GM23338 (cell line): ENCODE data around the gene MAD2L2. TPM values are rescaled to one million over a fixed set of nuclear protein-coding genes. Genes with fewer than 3 reads are reported as not detected.
A peak's percentile ranks its signal among the peaks of the same experiment; 100 is the strongest.

Source experiments
- ATAC-seq: fragments of 200-7000 bp; cut with Tn5 transposase; 3 replicates; pipeline ENCODE4 v1.9.1; 2020
- DNase-seq: peaks from one replicate; pipeline ENCODE4 v3.0.0-alpha.2; 2015; ENCODE audit warnings: low spot score
- H2AFZ ChIP-seq: fragments of 200-600 bp; sonication (generic); 2 replicates; pipeline ENCODE4 v1.8.0; 2016; ENCODE audit warnings: antibody characterized with exemption, mild to moderate bottlenecking, moderate library complexity
- H3F3A ChIP-seq: fragments of 200-600 bp; sonication (generic); replicated peaks from 2 replicates; pipeline ENCODE4 v1.8.0; 2017; ENCODE audit warnings: antibody characterized with exemption, mixed run types, low read depth
- H3K27ac ChIP-seq: fragments of 200-600 bp; sonication (generic); 2 replicates; pipeline ENCODE4 v1.6.1; 2016; ENCODE audit warnings: low read depth
- H3K27me3 ChIP-seq: fragments of 200-600 bp; sonication (generic); 2 replicates; pipeline ENCODE4 v1.8.0; 2016; ENCODE audit warnings: mild to moderate bottlenecking, mixed run types, moderate library complexity; ENCODE audit not compliant: insufficient read depth
- H3K36me3 ChIP-seq: fragments of 200-600 bp; sonication (generic); 2 replicates; pipeline ENCODE4 v1.8.0; 2016; ENCODE audit warnings: mild to moderate bottlenecking; ENCODE audit not compliant: insufficient read depth
- H3K4me1 ChIP-seq: fragments of 200-600 bp; sonication (generic); 2 replicates; pipeline ENCODE4 v1.8.0; 2016; ENCODE audit warnings: mild to moderate bottlenecking, moderate library complexity; ENCODE audit not compliant: insufficient read depth
- H3K4me2 ChIP-seq: fragments of 200-600 bp; sonication (generic); 2 replicates; pipeline ENCODE4 v1.7.1; 2017; ENCODE audit warnings: mixed run types
- H3K4me3 ChIP-seq: fragments of 200-600 bp; sonication (generic); 2 replicates; pipeline ENCODE4 v1.6.1; 2016; ENCODE audit warnings: mixed run types
- H3K79me2 ChIP-seq: fragments of 200-600 bp; sonication (generic); replicated peaks from 2 replicates; pipeline ENCODE4 v1.8.0; 2017; ENCODE audit warnings: mild to moderate bottlenecking; ENCODE audit not compliant: insufficient read depth
- H3K9me2 ChIP-seq: fragments of 200-600 bp; sonication (generic); 2 replicates; pipeline ENCODE4 v1.8.0; 2017; ENCODE audit not compliant: insufficient read depth
- H4K20me1 ChIP-seq: fragments of 200-600 bp; sonication (generic); replicated peaks from 2 replicates; pipeline ENCODE4 v1.8.0; 2017; ENCODE audit warnings: mild to moderate bottlenecking; ENCODE audit not compliant: insufficient read depth
- H3K27ac Mint-ChIP-seq: 2 replicates; pipeline ENCODE4 v1.8.0; 2020; ENCODE audit warnings: inconsistent platforms, mild to moderate bottlenecking, moderate library complexity, mixed read lengths
- H3K27me3 Mint-ChIP-seq: 3 replicates; pipeline ENCODE4 v1.8.0; 2022; ENCODE audit warnings: low read depth, mild to moderate bottlenecking, moderate library complexity, mixed read lengths, inconsistent platforms; ENCODE audit not compliant: insufficient read depth, poor library complexity
- H3K36me3 Mint-ChIP-seq: 3 replicates; pipeline ENCODE4 v1.8.0; 2021; ENCODE audit warnings: low read depth, mild to moderate bottlenecking, inconsistent platforms, moderate library complexity, mixed read lengths
- H3K4me1 Mint-ChIP-seq: 3 replicates; pipeline ENCODE4 v1.8.0; 2020; ENCODE audit warnings: mild to moderate bottlenecking, inconsistent platforms, mixed read lengths
- H3K4me3 Mint-ChIP-seq: 3 replicates; pipeline ENCODE4 v1.8.0; 2021; ENCODE audit warnings: moderate library complexity, mild to moderate bottlenecking, inconsistent platforms, mixed read lengths
- H3K9me3 Mint-ChIP-seq: 3 replicates; pipeline ENCODE4 v1.8.0; 2020; ENCODE audit warnings: moderate library complexity, mild to moderate bottlenecking, inconsistent platforms, mixed read lengths
- CREB1 ChIP-seq: fragments of 250-450 bp; sonication (Bioruptor Pico); IDR thresholded peaks from 2 replicates; pipeline ENCODE4 v1.5.0; 2020; ENCODE audit warnings: low read depth, mild to moderate bottlenecking, moderate library complexity
- NANOG ChIP-seq: IDR thresholded peaks from 2 replicates; pipeline ENCODE4 v1.6.1; 2016; ENCODE audit warnings: antibody characterized with exemption, borderline replicate concordance
- POLR2AphosphoS5 ChIP-seq: IDR thresholded peaks from 2 replicates; pipeline ENCODE4 v1.6.1; 2016; ENCODE audit warnings: antibody characterized with exemption, low read depth
- ZNF462 ChIP-seq: fragments of 250-450 bp; sonication (Bioruptor Pico); IDR thresholded peaks from 2 replicates; pipeline ENCODE4 v1.5.0; 2020; ENCODE audit warnings: mild to moderate bottlenecking, moderate library complexity
- polyA plus RNA-seq: library from polyadenylated mRNA; unstranded; fragments of >200 nt; fragmentation: Nextera tagmentation; extraction: Ambion mirVana; gene quantifications from 2 replicates; pipeline ENCODE4 v1.2.1, GENCODE V29; 2016
- total RNA-seq: library from RNA; depleted of rRNA; stranded (reverse); fragments of >200 nt; shearing (Covaris generic); gene quantifications from 2 replicates; pipeline ENCODE4 v1.2.3, GENCODE V29; 2014
- TF ChIP-seq, protein P1 (sequence below), 2 experiments: fragments of 200-600 bp in 1 of 2; sonication (generic) in 1 of 2; conservative IDR thresholded peaks; 2 replicates each; pipeline versions ENCODE4 v1.5.1 to v1.6.1; 2016 to 2017; ENCODE audit warnings: antibody characterized with exemption in 2 of 2, low read depth in 2 of 2, mild to moderate bottlenecking in 2 of 2, moderate library complexity in 1 of 2

The MAD2L2 gene
- total and polyA plus RNA-seq, 2 experiments from 2014 or later = 498 to 552 TPM

DNA sequence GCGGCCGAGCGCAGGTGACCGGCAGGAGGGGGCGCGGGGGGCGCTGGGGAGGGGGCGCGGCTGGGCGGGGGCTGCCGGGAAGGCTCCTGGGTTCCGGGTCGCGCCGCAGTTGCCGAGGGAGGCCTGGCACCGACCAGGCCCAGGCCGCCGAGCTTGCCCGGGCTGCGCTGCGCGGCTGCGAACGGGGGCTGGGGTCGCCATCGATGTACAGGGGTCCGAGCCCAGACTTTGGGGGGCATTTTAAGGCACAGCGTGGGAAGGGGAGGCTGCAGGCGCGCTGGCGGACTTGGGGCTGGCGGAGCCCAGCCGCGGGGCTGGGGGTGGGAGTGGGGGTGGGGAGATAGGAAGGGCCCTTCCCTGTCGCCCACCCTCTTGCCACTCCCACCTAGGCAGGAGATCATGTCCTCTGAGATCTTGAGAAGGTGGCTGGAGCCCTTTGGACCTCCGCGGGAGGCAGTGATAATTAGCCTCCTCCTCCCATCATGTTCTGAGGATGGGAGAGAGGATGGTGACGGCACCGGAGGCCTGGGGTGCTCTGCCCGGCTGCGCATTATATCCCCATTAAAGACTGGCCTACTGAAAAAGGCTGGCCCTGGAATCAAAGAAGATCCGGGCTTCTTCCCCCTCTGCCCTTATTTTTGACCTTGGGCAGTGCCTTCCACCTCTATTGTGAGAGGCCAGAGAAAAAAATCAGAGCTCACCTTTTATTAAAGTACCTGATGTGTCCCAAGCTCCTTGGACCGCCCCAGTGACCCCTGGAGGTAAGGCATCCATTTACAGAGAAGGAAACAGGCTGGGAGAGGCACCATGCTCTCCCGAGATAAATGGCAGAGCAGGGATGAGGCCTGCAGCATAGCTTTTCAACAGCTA, 25.8 kb downstream of the MAD2L2 start:
- ATAC-seq = peak; percentile 9

DNA sequence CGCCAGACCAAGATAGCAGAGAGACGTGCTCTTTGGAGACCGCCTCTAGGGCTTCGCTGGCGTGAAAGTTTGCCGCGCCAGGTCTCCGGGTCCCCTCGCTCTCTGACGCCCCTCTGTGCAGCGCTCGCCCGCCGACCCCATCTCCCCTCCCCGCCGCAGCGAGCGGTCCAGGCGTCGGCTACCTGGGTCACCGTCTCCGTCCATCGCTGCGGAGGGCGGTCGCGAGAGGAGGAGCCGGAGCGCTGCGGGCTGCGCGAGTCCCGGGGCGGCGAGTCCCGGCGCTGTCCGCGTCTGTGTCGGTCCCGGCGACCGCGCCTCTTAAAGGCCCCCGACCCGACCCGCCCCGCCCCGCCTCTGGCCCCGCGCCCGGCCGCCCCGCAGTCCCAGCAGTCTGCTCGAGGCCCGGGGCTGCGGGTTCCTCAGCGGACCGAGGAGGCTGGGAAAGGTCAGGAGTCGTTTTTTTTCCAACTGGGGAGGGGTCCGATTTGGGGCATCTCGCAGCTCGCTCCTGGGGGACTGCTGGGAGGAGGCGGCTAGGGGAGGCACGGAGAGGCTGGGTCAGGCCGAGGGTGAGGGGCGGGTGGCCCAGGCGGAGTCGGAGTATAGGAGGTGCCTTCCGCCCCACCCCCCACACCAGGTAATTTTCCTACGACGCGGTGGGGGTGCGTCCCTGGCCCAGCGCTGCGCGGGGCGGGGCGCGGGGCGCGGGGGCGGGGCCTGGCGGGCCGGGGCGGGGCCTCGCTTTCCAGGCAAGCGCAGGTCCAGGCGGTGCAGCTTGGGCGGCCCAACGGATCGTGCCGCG, 26.6 kb downstream of the MAD2L2 start, which contains the start of the genes FBXO2 and FBXO44:
Gene FBXO2 (minus strand): TSS at position 293 of the 802 bp plus-strand sequence. CDS start 89 bp downstream, at position 204.
Gene FBXO44 (plus strand): TSS at position 741 of the 802 bp plus-strand sequence. CDS start 959 bp downstream, outside the sequence.
- H3K4me1 Mint-ChIP-seq = peaks cover 35% of the 10 kb centered on the region
- peak within 1 kb of the TSS; percentile 77 for H3K4me3 ChIP-seq
- H3K36me3 Mint-ChIP-seq = peaks cover 14% of the 10 kb centered on the region; the same call in 2 of the 3 replicates
- peaks cover 24% of the 10 kb centered on the region for H3K27me3 Mint-ChIP-seq
- peak; percentile 91 for DNase-seq
- peaks cover 13% of the 10 kb centered on the region; the same call in 1 of the 2 replicates for H3K36me3 ChIP-seq
- H3K9me2 ChIP-seq = no peaks in the 10 kb centered on the region
- H3K9me3 Mint-ChIP-seq = no peaks in the 10 kb centered on the region; the same call in 2 of the 3 replicates
- ATAC-seq = peak; percentile 51
- H3K4me2 ChIP-seq = peak within 1 kb of the TSS; percentile 93
- H3K27ac Mint-ChIP-seq = no peak within 1 kb of the TSS
- no peaks in the 10 kb centered on the region for H3K27me3 ChIP-seq
- no peak within 1 kb of the TSS for H2AFZ ChIP-seq
- peaks cover 7% of the 10 kb centered on the region; the same call in 1 of the 2 replicates for H4K20me1 ChIP-seq
- peaks cover 24% of the 10 kb centered on the region for H3F3A ChIP-seq
- H3K4me1 ChIP-seq = peaks cover 33% of the 10 kb centered on the region
- TF ChIP-seq POLR2AphosphoS5 (peak; percentile 64), CREB1 (CRISPR knock-in tag) (0 out of 2 replicates have a peak, but pooled peaks have one; percentile 23), ZNF462 (no peak)
- peak within 1 kb of the TSS; percentile 77 for H3K4me3 Mint-ChIP-seq
- H3K27ac ChIP-seq = peak within 1 kb of the TSS; percentile 59; the same call in 1 of the 2 replicates
- H3K79me2 ChIP-seq = peaks cover 20% of the 10 kb centered on the region

More for the DNA sequence above, 25.8 kb downstream of the MAD2L2 start:
- TF ChIP-seq NANOG = no peak
- TF ChIP-seq, protein P1, sequence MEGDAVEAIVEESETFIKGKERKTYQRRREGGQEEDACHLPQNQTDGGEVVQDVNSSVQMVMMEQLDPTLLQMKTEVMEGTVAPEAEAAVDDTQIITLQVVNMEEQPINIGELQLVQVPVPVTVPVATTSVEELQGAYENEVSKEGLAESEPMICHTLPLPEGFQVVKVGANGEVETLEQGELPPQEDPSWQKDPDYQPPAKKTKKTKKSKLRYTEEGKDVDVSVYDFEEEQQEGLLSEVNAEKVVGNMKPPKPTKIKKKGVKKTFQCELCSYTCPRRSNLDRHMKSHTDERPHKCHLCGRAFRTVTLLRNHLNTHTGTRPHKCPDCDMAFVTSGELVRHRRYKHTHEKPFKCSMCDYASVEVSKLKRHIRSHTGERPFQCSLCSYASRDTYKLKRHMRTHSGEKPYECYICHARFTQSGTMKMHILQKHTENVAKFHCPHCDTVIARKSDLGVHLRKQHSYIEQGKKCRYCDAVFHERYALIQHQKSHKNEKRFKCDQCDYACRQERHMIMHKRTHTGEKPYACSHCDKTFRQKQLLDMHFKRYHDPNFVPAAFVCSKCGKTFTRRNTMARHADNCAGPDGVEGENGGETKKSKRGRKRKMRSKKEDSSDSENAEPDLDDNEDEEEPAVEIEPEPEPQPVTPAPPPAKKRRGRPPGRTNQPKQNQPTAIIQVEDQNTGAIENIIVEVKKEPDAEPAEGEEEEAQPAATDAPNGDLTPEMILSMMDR (conservative IDR thresholded peaks at IDR 0.05; ENCODE audit: low read depth in 2 of 2) = 0 out of 4 replicates have a peak, but pooled peaks have one; percentile 5 to 22
- peak; percentile 57 for DNase-seq
- Histone ChIP-seq H3K27me3 (no peaks in the 10 kb centered on the region), H3K9me2 (no peaks in the 10 kb centered on the region), H4K20me1 (peaks cover 7% of the 10 kb centered on the region; the same call in 1 of the 2 replicates), H3K4me3 (peak overlapping the region; percentile 72), H3K79me2 (peaks cover 20% of the 10 kb centered on the region), H2AFZ (no peak overlapping the region), H3F3A (peaks cover 24% of the 10 kb centered on the region), H3K27ac (peak overlapping the region; percentile 59; the same call in 1 of the 2 replicates), H3K36me3 (peaks cover 19% of the 10 kb centered on the region; the same call in 1 of the 2 replicates), H3K4me1 (peaks cover 33% of the 10 kb centered on the region), H3K4me2 (peak overlapping the region; percentile 88)
- H3K4me3 Mint-ChIP-seq = peak overlapping the region; percentile 77
- no peak overlapping the region for H3K27ac Mint-ChIP-seq
- peaks cover 24% of the 10 kb centered on the region for H3K27me3 Mint-ChIP-seq
- peaks cover 30% of the 10 kb centered on the region for H3K4me1 Mint-ChIP-seq
- no peaks in the 10 kb centered on the region; the same call in 2 of the 3 replicates for H3K9me3 Mint-ChIP-seq
- peaks cover 16% of the 10 kb centered on the region; the same call in 2 of the 3 replicates for H3K36me3 Mint-ChIP-seq
